HG02943 (cell line): ENCODE data around the gene PELI2.

Experiments used
- ATAC-seq: cut with Tn5 transposase; IDR thresholded peaks from one replicate; pipeline ENCODE4 v1.9.1; 2021; ENCODE audit warnings: mild to moderate bottlenecking, low read depth, moderate library complexity; ENCODE audit not compliant: unreplicated experiment

Gene PELI2

GRCh38 chr14:56170028-56170427 is 51.8 kb downstream of the PELI2 start:
- ATAC-seq = no peak

- ATAC-seq = no peak
Observed at GRCh38 chr14:56170877-56171422, 52.7 kb downstream of the PELI2 start.

DNA sequence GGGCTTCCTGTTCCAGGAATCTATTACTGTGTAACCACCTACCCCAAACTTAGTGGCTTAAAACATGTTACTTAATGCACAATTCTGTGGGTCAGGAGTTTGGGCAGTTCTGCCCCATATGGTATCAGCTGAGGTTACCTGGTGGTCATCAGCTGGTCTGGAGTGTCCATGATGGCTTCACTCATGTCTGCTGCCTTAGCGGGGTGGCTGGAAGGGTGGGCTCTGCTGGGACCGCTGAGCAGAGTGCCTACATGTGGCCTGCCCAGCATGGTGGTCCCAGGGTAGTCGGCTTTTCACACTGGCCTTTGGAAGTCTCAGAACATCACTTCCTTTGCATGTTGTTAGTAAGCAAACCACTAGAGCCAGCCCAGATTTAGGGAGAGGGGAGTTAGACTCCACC is 53.9 kb downstream of the PELI2 start:
- ATAC-seq = no peak

DNA sequence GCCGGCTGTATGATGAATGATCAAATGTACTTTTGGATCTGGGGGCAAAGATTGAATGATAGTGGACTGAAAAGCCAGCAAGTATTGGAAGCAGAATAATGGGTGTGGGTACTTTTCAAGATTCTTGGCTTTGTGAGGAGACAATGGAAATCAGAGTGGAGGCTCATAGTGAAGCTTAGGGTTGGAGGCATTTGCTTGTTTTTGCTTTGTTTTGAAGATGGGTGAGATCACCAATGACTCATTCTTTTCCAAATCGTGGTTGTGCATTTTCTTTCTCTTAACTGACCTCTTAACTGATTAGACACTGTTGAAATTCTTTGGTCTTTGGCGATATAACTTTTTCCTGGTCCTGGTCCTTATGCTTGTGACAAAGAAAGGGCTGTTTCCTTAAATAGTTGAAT is 54.4 kb downstream of the PELI2 start:
- no peak for ATAC-seq

- ATAC-seq = no peak
Observed at GRCh38 chr14:56173365-56173922, 55.2 kb downstream of the PELI2 start.

- no peak for ATAC-seq
Observed at GRCh38 chr14:56175773-56176172, 57.6 kb downstream of the PELI2 start.

DNA sequence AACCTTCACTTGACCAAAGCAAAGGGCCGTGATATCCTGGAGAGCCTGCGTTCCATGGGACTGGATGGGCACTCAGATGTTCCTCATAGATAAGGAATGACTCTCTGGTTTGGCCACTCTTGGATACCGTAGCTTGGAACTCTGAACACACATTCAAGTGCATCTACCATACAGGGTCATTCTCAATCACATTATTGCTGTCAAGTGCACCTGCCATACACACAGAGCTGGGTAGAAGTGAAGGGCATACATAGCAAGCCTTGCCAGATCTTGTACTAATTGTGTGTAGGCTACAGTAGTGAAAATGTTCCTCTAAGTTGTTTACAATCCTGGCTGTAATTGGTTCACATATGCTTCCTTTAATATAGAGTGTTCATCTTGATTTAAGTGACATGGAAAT is 58.3 kb downstream of the PELI2 start:
- no peak for ATAC-seq

DNA sequence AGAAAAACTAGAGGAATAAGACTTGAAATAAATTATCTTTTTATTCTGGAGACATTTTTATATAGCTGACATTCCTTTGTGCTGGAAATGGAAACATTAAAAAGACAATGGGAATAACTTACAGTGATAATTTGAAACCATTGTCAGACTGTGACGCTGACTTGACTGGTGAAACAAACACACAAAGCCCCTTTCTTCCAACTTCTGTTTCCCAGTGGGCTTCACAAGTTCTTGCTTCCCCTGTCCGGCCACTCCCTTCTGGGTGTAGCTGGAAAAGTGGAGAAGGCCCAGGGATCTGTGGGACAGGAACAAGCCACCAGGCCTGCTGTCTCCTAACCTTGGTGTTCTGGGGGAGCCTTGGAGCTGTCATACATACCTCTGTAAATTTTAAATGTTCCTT is 58.8 kb downstream of the PELI2 start:
- ATAC-seq = no peak

DNA sequence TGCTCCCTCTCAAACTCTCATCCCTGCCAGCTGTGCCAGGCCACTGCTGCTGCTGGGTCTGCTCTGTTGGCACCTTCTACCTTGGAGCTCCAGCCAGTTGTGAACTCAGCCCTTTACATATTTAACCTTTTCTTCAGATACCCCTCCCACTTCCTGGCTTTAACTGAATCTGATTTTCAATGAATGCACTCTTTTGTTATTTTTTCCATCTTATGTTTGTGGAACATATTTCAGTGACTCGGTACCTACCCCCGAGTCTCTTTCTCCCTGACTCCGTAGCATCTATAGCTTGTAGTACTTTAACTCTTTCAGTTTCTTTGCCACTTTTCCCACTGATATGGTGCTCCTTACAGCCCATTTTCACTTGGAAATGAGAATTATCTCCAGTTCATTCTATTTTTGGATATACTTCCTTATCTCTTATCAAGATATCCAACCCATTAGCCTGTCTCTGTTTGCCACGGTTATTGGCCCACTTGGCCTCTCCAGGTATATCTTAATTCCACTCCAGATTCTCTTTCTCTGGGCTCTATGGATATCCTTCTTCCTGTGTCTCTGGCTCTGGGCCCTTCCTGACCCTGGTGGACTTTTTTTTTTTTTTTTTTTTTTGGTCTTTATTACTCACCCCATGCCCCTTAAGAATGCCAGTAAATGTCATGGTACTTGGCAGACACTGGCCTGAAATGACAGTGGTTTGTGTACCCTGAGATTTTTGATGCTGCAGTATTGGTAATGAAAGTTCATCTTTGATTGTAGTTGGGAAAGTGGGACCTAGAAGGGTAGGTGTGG is 62.7 kb downstream of the PELI2 start:
- no peak for ATAC-seq

DNA sequence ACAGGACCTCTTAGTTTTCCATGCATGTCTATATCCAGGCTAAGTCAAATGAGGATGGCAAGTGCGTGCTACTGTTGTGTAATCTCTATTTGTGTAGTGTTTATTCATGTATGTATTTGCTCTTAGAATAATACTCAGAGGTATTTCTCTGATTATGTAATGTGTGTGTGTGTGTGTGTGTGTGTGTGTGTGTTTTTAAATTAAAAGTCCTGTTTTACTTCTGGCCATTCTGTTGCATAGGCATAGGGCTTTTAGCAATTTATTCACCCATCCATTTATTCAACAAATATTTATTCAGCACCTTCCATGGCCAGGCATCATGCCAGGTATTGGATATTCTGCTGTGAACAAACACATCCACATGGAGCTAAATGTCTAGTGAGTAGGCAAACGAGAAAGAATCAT is 63.5 kb downstream of the PELI2 start:
- ATAC-seq = no peak

- ATAC-seq = no peak
Observed at GRCh38 chr14:56182410-56182809, 64.2 kb downstream of the PELI2 start.

DNA sequence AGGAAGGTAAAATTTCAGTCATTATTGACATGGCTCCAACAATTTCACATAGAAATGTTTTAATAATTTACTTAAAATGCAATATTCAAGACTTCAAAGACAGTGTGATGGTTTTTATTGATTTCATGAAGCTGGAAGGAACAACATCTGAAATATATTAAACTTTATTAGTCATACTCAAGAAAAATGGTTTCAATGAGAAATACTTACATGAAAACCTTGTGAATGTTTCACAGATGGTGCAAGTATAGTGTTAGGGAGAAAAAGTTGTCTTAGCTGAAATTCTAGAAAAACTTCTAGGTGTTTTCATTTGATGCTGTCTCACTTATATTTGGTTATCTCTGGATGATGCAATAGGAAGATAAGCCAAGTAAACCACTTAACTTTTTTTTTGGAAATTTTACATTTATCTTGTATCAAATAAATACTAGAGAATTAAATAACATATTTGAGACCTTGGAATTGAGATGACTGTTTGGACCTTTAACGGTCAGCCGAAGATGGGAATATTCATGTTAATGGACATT is 65.5 kb downstream of the PELI2 start:
- ATAC-seq = no peak

GRCh38 chr14:56185992-56186391 is 67.8 kb downstream of the PELI2 start:
- no peak for ATAC-seq

DNA sequence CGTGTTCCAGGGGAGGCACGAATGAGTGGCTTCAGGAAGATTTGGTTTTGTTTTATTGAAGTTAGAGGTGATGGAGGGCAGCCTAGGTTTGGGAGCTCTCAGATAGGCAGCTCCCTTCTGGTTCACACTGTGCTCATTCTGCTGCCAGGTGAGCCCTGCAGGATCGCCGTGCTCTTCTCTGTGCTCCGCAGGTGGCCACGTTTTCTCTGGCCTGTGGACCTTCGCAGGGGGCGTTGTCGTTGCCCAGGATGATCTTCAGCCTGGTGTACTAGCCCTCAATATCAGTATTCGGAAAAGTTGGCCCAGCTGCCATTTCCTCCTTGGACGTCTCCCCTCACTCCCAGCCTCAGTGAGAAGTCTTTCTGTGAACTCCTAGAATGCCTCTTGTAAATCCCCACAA is 69.5 kb downstream of the PELI2 start:
- ATAC-seq = no peak

- ATAC-seq = no peak
Observed at GRCh38 chr14:56189307-56189706, 71.1 kb downstream of the PELI2 start.

DNA sequence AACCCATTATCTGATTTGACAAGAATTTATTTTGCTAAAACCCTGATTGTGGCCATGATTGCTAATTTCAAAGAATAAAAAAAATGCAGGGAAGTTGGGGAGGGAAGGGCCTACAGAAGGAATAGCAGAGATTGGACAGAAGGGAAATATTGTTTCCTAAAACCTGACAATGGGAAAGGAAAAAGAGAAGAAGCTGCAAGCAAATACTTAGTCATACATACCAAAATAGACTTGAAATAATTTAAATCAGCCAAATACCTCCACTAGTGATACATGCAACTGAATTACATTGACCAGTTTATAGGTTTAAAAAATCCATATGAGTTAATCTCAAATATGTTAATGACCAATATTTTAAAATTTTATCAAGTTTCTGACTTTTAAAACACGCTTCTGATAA is 75.1 kb downstream of the PELI2 start:
- no peak for ATAC-seq

DNA sequence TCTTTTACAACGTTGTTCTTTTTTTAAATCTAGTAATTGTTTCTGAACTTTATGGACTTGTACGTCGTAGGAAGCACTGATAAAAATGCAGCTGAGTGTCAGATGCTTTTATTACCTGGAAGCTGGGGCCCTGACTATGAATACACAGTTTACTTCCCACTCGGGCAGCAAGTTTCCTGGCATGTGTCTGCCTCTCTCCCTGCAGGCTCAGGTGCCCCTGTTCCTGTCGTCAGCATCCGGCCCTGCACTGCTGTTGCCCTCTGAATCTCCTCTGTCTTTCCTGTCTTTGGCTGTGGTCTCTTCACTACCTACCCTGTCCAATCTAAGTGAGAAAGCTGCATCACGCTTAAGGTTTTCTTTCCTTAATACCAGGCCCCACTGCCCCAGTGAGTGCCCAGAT is 75.8 kb downstream of the PELI2 start:
- ATAC-seq = no peak

GRCh38 chr14:56195223-56195622 is 77.0 kb downstream of the PELI2 start:
- no peak for ATAC-seq

DNA sequence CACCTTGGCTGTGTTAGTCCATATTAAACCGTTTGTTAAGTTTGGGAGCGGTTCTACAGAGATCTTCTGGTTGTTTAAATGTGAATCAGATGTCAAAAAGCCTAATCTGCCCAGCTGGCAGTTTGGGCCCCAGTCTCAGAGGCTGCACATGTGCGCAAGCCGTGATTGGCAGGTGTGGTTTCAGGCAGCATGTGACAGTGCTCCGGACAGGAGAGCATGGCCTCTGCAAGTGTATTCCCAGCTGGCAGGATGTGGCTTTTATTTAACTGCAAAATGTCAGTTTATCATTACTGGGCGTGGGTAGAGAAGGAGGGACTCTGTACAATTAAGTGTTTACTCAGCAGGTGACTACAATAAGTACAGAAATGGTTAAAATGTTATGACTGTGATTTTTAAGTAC is 77.5 kb downstream of the PELI2 start:
- peak; percentile 77 for ATAC-seq

DNA sequence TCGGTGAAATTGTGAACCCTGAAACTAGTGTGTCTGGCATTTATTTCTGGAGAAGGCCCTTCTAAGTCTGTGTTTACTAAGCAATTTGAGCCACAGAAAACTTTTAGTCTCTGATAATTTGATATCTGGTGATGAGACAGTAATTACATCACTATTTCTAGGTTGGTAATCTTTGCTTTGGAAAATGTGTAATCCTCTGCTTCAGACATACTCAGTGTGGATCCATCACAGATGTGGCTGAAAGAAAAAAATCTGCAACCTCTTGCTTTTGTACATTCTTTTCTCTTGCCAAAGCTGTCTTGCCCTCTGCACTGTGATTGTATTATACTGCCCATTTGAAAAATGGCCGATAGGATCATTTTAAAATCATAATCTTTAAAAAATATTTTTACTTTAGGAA is 78.1 kb downstream of the PELI2 start:
- ATAC-seq = no peak

- no peak for ATAC-seq
Observed at GRCh38 chr14:56197150-56197549, 78.9 kb downstream of the PELI2 start.

DNA sequence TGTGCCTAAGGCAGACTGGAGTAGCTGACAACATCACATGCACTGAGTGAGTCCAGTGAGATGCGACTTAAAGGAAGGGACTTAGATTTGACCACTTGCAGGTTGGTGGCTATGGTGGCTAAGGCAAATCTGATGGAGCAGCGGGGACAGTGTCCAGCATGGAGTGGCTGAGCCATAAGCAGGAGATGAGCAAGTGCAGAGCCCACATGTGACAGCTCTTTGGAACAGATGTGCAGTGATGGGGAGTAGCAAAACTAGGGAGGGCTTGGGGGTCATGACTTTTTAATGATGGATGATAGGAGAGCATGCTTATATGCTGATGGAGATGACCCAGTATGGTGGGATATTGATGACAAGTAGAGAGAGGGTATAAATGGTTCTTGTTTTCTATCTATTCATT is 80.2 kb downstream of the PELI2 start:
- no peak for ATAC-seq
